Common myeloid progenitor, CD34-positive (primary cell): ENCODE results near the gene RRAS2.

Experiments
- CTCF ChIA-PET: fragments of 350-600 bp; sonication (Branson Sonifier 250); formaldehyde crosslinking; loops from one replicate; lab custom pipeline; 2021; ENCODE audit warnings: antibody characterized with exemption; lab: Charles Lee
- POLR2A ChIA-PET: fragments of 350-600 bp; sonication (Branson Sonifier 250); formaldehyde crosslinking; loops from one replicate; lab custom pipeline; 2021; ENCODE audit warnings: antibody characterized with exemption; lab: Charles Lee
- DNase-seq, 3 donors: peaks; one replicate each; pipeline versions ENCODE4 v3.0.0 to v3.0.0-alpha.2; 2013
- H3K27ac ChIP-seq, 2 experiments: 1 replicate in 1 of 2; 2 replicates in 1 of 2; pipeline ENCODE4 v1.7.0; 2013; ENCODE audit warnings: inconsistent platforms in 2 of 2, low read length in 2 of 2, mild to moderate bottlenecking in 2 of 2, low read depth in 1 of 2, moderate library complexity in 1 of 2; ENCODE audit not compliant: severe bottlenecking in 2 of 2, insufficient read depth in 1 of 2, poor library complexity in 1 of 2
- H3K27me3 ChIP-seq, 5 experiments: replicated peaks in 2 of 5; 1 replicate in 3 of 5; 2 replicates in 2 of 5; pipeline versions ENCODE4 v1.6.1 to v1.7.0; 2013; ENCODE audit warnings: low read length in 4 of 5, mild to moderate bottlenecking in 2 of 5, moderate library complexity in 2 of 5, inconsistent platforms in 1 of 5; ENCODE audit not compliant: insufficient read depth in 5 of 5, control insufficient read depth in 4 of 5
- H3K36me3 ChIP-seq, 4 experiments: 1 replicate in 2 of 4; 2 replicates in 2 of 4; pipeline versions ENCODE4 v1.6.1 to v1.7.0; 2013; ENCODE audit warnings: low read length in 3 of 4, control low read depth in 1 of 4, mild to moderate bottlenecking in 1 of 4; ENCODE audit not compliant: control insufficient read depth in 4 of 4, insufficient read depth in 4 of 4
- H3K4me1 ChIP-seq, 4 experiments: 1 replicate in 3 of 4; 2 replicates in 1 of 4; pipeline versions ENCODE4 v1.6.1 to v1.7.1; 2013; ENCODE audit warnings: low read length in 3 of 4, mild to moderate bottlenecking in 3 of 4, control low read depth in 1 of 4, inconsistent platforms in 1 of 4, moderate library complexity in 1 of 4; ENCODE audit not compliant: control insufficient read depth in 4 of 4, insufficient read depth in 4 of 4; ENCODE audit errors: control extremely low read depth in 1 of 4
- H3K4me3 ChIP-seq, 7 experiments: 1 replicate in 4 of 7; 2 replicates in 3 of 7; pipeline versions ENCODE4 v1.5.1 to v1.7.0; 2013; ENCODE audit warnings: mild to moderate bottlenecking in 7 of 7, low read length in 6 of 7, moderate library complexity in 6 of 7, inconsistent platforms in 2 of 7, low read depth in 2 of 7, control low read depth in 1 of 7; ENCODE audit not compliant: insufficient read depth in 4 of 7, control insufficient read depth in 1 of 7; ENCODE audit errors: extremely low read depth in 1 of 7
- H3K9me3 ChIP-seq, 5 experiments: 1 replicate in 4 of 5; 2 replicates in 1 of 5; pipeline versions ENCODE4 v1.6.1 to v1.7.1; 2013; ENCODE audit warnings: low read length in 4 of 5, mild to moderate bottlenecking in 2 of 5, inconsistent platforms in 1 of 5, low read depth in 1 of 5, moderate library complexity in 1 of 5; ENCODE audit not compliant: control insufficient read depth in 4 of 5, insufficient read depth in 2 of 5; ENCODE audit errors: control extremely low read depth in 1 of 5
- WGBS: methylation state at CpG from one replicate; pipeline ENCODE4 v1.1.5; 2013; ENCODE audit not compliant: insufficient coverage; 5-methylcytosine and 5-hydroxymethylcytosine counted together

Gene RRAS2

GRCh38 chr11:14322510-14322909, 36.5 kb downstream of the RRAS2 start:
- Histone ChIP-seq H3K36me3 (no peaks in the 10 kb centered on the region), H3K9me3 (no peaks in the 10 kb centered on the region), H3K27ac (no peak overlapping the region), H3K4me1 (peaks cover 0 to 30% (median 6%) of the 10 kb centered on the region in 4 experiments), H3K27me3 (peaks cover 0 to 17% (median 3%) of the 10 kb centered on the region in 5 experiments), H3K4me3 (no peak overlapping the region)
- ChIA-PET CTCF (interaction anchor here (0.9 kb wide), 1 partner anchor 17 kb away, joined by 4 read pairs; no protein-coding TSS in a partner anchor), POLR2A (no interaction called here)
- no peak for DNase-seq
- no CpG with 5 or more reads among the region's 2 CpGs for WGBS

DNA sequence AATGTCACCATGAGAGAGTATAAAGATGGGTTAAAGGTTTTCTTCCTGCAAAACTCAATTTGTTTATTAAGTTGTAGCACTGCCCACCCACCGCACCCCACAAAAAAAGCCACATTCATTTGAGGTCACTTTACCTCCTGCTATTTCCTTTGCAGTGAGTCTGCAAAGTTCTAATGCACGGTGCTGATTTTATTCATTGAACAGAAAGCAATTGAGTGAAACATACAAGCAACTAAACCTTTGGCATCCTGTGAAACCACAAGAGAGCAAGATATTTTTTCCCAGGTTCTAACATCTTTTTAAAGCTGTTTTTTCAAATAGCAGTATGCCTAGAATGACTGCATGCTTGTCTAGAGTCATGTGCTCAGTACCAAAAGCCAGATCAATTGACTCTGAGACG, 39.0 kb downstream of the RRAS2 start:
- H3K27ac ChIP-seq, result no peak overlapping the region
- no peaks in the 10 kb centered on the region for H3K9me3 ChIP-seq
- ChIA-PET CTCF (interaction anchor here (1.0 to 1.5 kb wide), 2 partner anchors 12 to 14 kb away, joined by 4 to 6 read pairs; no protein-coding TSS in a partner anchor), POLR2A (no interaction called here)
- no peaks in the 10 kb centered on the region for H3K36me3 ChIP-seq
- peaks cover 0 to 22% (median 3%) of the 10 kb centered on the region in 5 experiments for H3K27me3 ChIP-seq
- WGBS, result 0% methylated on average over 2 of the region's 3 CpGs
- H3K4me1 ChIP-seq, result peaks cover 0 to 21% (median 6%) of the 10 kb centered on the region in 4 experiments
- H3K4me3 ChIP-seq, result no peak overlapping the region
- peak; percentile 35 to 75 (median 74) for DNase-seq

DNA sequence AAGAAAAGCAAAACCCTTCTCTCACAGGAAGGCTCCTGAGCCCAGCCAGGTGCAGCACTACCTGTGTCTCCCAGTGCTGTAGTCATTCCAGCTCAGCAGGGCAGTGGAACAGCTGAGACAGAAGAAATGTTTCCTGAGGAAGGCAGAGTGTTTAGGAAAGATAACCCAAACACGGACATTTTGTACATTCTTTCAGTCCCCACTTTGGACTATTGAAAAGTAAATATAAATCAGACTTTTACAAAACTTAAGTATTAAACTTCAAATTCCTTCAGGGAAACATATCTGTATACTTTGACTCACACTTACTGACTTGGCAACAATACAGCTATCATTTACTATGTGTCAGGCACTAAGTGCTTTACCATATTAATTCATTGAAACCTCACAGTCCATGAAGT, 40.4 kb downstream of the RRAS2 start:
- DNase-seq, result no peak
- Histone ChIP-seq H3K27me3 (peaks cover 0 to 23% (median 3%) of the 10 kb centered on the region in 5 experiments), H3K4me3 (no peak overlapping the region), H3K36me3 (no peaks in the 10 kb centered on the region), H3K9me3 (no peaks in the 10 kb centered on the region), H3K27ac (no peak overlapping the region), H3K4me1 (peaks cover 0 to 14% (median 6%) of the 10 kb centered on the region in 4 experiments)
- CTCF ChIA-PET, result interaction anchor here (0.7 to 1.4 kb wide), 3 partner anchors 10 to 24 kb away, joined by 3 to 5 read pairs (median 4); no protein-coding TSS in a partner anchor
- no CpG with 5 or more reads among the region's 1 CpG for WGBS
- POLR2A ChIA-PET, result no interaction called here

GRCh38 chr11:14317659-14318325, 41.2 kb downstream of the RRAS2 start:
- CTCF ChIA-PET, result interaction anchor here (0.9 to 1.4 kb wide), 3 partner anchors 10 to 52 kb away, joined by 3 to 5 read pairs (median 4); no protein-coding TSS in a partner anchor
- Histone ChIP-seq H3K27ac (no peak overlapping the region), H3K9me3 (no peaks in the 10 kb centered on the region), H3K4me3 (no peak overlapping the region), H3K27me3 (peaks cover 0 to 25% (median 3%) of the 10 kb centered on the region in 5 experiments), H3K4me1 (peaks cover 0 to 14% (median 6%) of the 10 kb centered on the region in 4 experiments), H3K36me3 (no peaks in the 10 kb centered on the region)
- POLR2A ChIA-PET, result interaction anchor here (0.6 kb wide), 1 partner anchor 34 kb away, joined by 3 read pairs; no protein-coding TSS in a partner anchor
- 96% methylated on average over 4 of the region's 7 CpGs for WGBS
- DNase-seq, result no peak

DNA sequence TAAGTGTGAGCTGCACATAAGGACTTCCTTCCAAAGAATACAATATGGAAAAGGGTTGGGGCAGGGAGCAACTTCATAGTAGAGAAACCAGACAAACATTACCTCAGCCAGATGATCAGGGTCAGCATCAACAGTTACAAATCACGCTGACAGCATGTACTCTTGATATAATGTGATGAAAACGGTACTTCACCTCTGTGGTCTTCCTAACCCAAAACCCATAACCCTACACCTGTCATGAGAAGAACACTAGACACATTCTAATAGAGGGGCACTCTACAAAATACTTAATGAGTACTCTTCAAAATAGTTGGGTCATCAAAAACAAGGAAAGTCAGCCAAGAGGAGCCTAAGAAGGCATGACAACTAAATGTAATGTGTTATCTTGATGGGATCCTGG, 43.9 kb downstream of the RRAS2 start:
- DNase-seq, result no peak
- no CpG with 5 or more reads among the region's 2 CpGs for WGBS

DNA sequence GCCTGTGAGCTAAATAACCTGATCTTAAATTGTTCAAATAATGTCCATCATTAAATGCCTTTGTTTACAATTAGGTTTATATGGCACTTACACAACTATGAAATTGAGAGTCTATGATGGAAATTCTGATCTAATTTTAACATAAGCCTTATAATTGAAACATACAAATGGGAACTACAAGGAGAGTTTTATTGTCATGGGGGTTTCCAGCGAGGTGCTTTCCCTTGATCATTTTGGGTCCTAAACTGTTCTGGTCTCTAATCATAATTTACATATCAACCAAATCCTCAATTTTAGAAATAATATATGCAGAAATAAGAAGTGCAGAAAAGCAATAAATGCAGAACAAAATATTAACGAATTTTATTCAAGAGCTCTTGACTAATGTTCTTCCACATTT, 44.9 kb downstream of the RRAS2 start:
- Histone ChIP-seq H3K27me3 (peaks cover 0 to 22% (median 3%) of the 10 kb centered on the region in 5 experiments), H3K36me3 (no peaks in the 10 kb centered on the region), H3K27ac (no peak overlapping the region), H3K9me3 (no peaks in the 10 kb centered on the region), H3K4me3 (no peak overlapping the region), H3K4me1 (peaks cover 0 to 3% (median 0%) of the 10 kb centered on the region in 4 experiments)
- ChIA-PET POLR2A (no interaction called here), CTCF (interaction anchor here (0.9 to 3.0 kb wide), 2 partner anchors 12 to 141 kb away, joined by 6 to 11 read pairs; no protein-coding TSS in a partner anchor)
- no CpG with 5 or more reads among the region's 2 CpGs for WGBS
- peak in 1 of 3 donors; percentile 17 for DNase-seq

More for the DNA sequence above, 43.9 kb downstream of the RRAS2 start:
- peaks cover 0 to 18% (median 3%) of the 10 kb centered on the region in 5 experiments for H3K27me3 ChIP-seq
- POLR2A ChIA-PET, result no interaction called here
- H3K4me1 ChIP-seq, result peaks cover 0 to 9% (median 3%) of the 10 kb centered on the region in 4 experiments
- no peak overlapping the region for H3K4me3 ChIP-seq
- H3K36me3 ChIP-seq, result no peaks in the 10 kb centered on the region
- CTCF ChIA-PET, result interaction anchor here (1.2 to 3.0 kb wide), 4 partner anchors 10 to 140 kb away, joined by 4 to 11 read pairs (median 5); no protein-coding TSS in a partner anchor
- no peaks in the 10 kb centered on the region for H3K9me3 ChIP-seq
- no peak overlapping the region for H3K27ac ChIP-seq
